Astrocyte (in vitro differentiated cells and primary cell): Measurements from ENCODE around the gene RASGRP3. TPM values are rescaled to one million over a fixed set of nuclear protein-coding genes. Genes with fewer than 3 reads are reported as not detected.

Source experiments
- DNase-seq: peaks from one replicate; pipeline ENCODE4 v3.0.0-alpha.2; 2010; ENCODE audit warnings: low read depth
- FAIRE-seq: peaks from 2 replicates; lab custom pipeline; 2011; peaks lifted over from hg19 to GRCh38; lab: Jason Lieb, UNC
- H2AFZ ChIP-seq: 2 replicates; pipeline ENCODE4 v1.6.0; 2012; ENCODE audit warnings: low read depth, low read length, inconsistent platforms
- H3K27ac ChIP-seq: 2 replicates; pipeline ENCODE4 v1.5.1; 2011; ENCODE audit warnings: low read depth, low read length, inconsistent platforms
- H3K27me3 ChIP-seq: 2 replicates; pipeline ENCODE4 v1.6.0; 2011; ENCODE audit warnings: low read length, inconsistent platforms; ENCODE audit not compliant: insufficient read depth
- H3K36me3 ChIP-seq: 2 replicates; pipeline ENCODE4 v1.5.1; 2011; ENCODE audit warnings: low read length, inconsistent platforms; ENCODE audit not compliant: insufficient read depth
- H3K4me1 ChIP-seq: 2 replicates; pipeline ENCODE4 v1.5.1; 2011; ENCODE audit warnings: low read length, inconsistent platforms; ENCODE audit not compliant: insufficient read depth
- H3K4me2 ChIP-seq: 2 replicates; pipeline ENCODE4 v1.6.0; 2012; ENCODE audit warnings: low read length, inconsistent platforms
- H3K4me3 ChIP-seq: 2 replicates; pipeline ENCODE4 v1.5.1; 2011; ENCODE audit warnings: low read depth, mild to moderate bottlenecking, low read length, inconsistent platforms; ENCODE audit not compliant: insufficient read depth
- H3K79me2 ChIP-seq: 2 replicates; pipeline ENCODE4 v1.6.0; 2012; ENCODE audit warnings: mild to moderate bottlenecking, low read length, inconsistent platforms; ENCODE audit not compliant: insufficient read depth
- H3K9ac ChIP-seq: 2 replicates; pipeline ENCODE4 v1.6.0; 2012; ENCODE audit warnings: mild to moderate bottlenecking, low read length, inconsistent platforms
- H3K9me3 ChIP-seq: 2 replicates; pipeline ENCODE4 v1.5.1; 2012; ENCODE audit warnings: low read depth, mild to moderate bottlenecking, low read length, inconsistent platforms; ENCODE audit not compliant: insufficient read depth
- H4K20me1 ChIP-seq: 2 replicates; pipeline ENCODE4 v1.6.0; 2012; ENCODE audit warnings: low read length, inconsistent platforms; ENCODE audit not compliant: insufficient read depth
- H3K27ac Mint-ChIP-seq: one replicate; pipeline ENCODE4 v1.8.0; 2021; ENCODE audit warnings: mild to moderate bottlenecking, mixed read lengths; ENCODE audit not compliant: unreplicated experiment
- H3K27me3 Mint-ChIP-seq: one replicate; pipeline ENCODE4 v1.8.0; 2021; ENCODE audit warnings: low read depth, mixed read lengths; ENCODE audit not compliant: unreplicated experiment
- H3K36me3 Mint-ChIP-seq: one replicate; pipeline ENCODE4 v1.8.0; 2021; ENCODE audit warnings: low read depth, mixed read lengths; ENCODE audit not compliant: unreplicated experiment
- H3K4me1 Mint-ChIP-seq: one replicate; pipeline ENCODE4 v1.8.0; 2021; ENCODE audit warnings: low read depth, mixed read lengths; ENCODE audit not compliant: unreplicated experiment
- H3K4me3 Mint-ChIP-seq: one replicate; pipeline ENCODE4 v1.8.0; 2021; ENCODE audit warnings: mild to moderate bottlenecking, moderate library complexity, mixed read lengths; ENCODE audit not compliant: unreplicated experiment
- H3K9me3 Mint-ChIP-seq: one replicate; pipeline ENCODE4 v1.8.0; 2021; ENCODE audit warnings: mild to moderate bottlenecking, mixed read lengths; ENCODE audit not compliant: unreplicated experiment
- CTCF ChIP-seq: IDR thresholded peaks from 2 replicates; pipeline ENCODE4 v1.5.1; 2011; ENCODE audit warnings: low read depth, mild to moderate bottlenecking, inconsistent platforms, low read length, moderate library complexity; ENCODE audit not compliant: insufficient read depth
- EZH2 ChIP-seq: IDR thresholded peaks from 2 replicates; pipeline ENCODE4 v1.6.1; 2012; ENCODE audit warnings: mild to moderate bottlenecking, low read length, inconsistent platforms; ENCODE audit not compliant: insufficient read depth
- total RNA-seq: library from RNA; stranded (reverse); gene quantifications from 2 replicates; pipeline ENCODE4 v1.2.1, GENCODE V29; 2021

Gene RASGRP3
- total RNA-seq, 1 donor from 2014 or later, result 2.8 TPM

DNA sequence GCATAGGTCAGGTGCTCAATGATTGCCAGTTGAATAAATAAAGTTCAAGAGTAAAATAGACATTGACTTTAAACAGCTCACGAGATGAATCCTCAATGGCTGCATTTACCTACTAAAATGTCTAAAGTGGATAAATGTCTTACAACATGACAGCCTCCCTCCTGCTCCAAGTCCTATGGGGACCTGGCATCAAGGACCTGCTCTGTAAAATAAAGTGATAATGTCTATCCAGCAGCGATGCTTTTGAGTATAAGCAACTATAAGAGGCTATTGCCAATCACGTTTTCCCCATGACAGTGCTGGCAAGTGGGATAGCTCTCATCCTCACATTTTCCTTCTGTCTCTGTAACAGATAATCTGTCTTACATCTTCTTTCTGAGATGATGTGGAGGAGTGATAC is 37.0 kb downstream of the RASGRP3 start:
- H3K9ac ChIP-seq, result no peak overlapping the region
- Mint-ChIP-seq H3K27ac (no peak overlapping the region), H3K4me3 (no peak overlapping the region)

GRCh38 chr2:33516456-33516995 is 40.1 kb downstream of the RASGRP3 start:
- Mint-ChIP-seq H3K9me3 (peaks cover 1% of the 10 kb centered on the region), H3K27ac (no peak overlapping the region), H3K36me3 (no peaks in the 10 kb centered on the region), H3K4me3 (no peak overlapping the region), H3K27me3 (no peaks in the 10 kb centered on the region), H3K4me1 (no peaks in the 10 kb centered on the region)
- Histone ChIP-seq H3K4me2 (no peak overlapping the region), H3K27ac (no peak overlapping the region), H4K20me1 (no peaks in the 10 kb centered on the region), H3K36me3 (no peaks in the 10 kb centered on the region), H3K79me2 (no peaks in the 10 kb centered on the region), H3K27me3 (no peaks in the 10 kb centered on the region), H3K9ac (no peak overlapping the region), H3K4me3 (no peak overlapping the region), H3K9me3 (no peaks in the 10 kb centered on the region), H3K4me1 (no peaks in the 10 kb centered on the region), H2AFZ (no peak overlapping the region)
- TF ChIP-seq EZH2 (no peak), CTCF (no peak)
- FAIRE-seq, result no peak
- DNase-seq, result no peak

More for the DNA sequence above, 37.0 kb downstream of the RASGRP3 start:
- no peaks in the 10 kb centered on the region for H3K9me3 ChIP-seq
- H3K27me3 ChIP-seq, result no peaks in the 10 kb centered on the region
- peaks cover 3% of the 10 kb centered on the region for H3K9me3 Mint-ChIP-seq
- peaks cover 3% of the 10 kb centered on the region for H3K4me1 Mint-ChIP-seq
- H3K4me2 ChIP-seq, result no peak overlapping the region
- H3K79me2 ChIP-seq, result no peaks in the 10 kb centered on the region
- H3K36me3 Mint-ChIP-seq, result no peaks in the 10 kb centered on the region
- H4K20me1 ChIP-seq, result no peaks in the 10 kb centered on the region
- TF ChIP-seq CTCF, result no peak
- TF ChIP-seq EZH2, result no peak
- no peak for FAIRE-seq
- DNase-seq, result no peak
- no peak overlapping the region for H3K27ac ChIP-seq
- no peak overlapping the region for H3K4me3 ChIP-seq
- H2AFZ ChIP-seq, result no peak overlapping the region
- no peaks in the 10 kb centered on the region for H3K36me3 ChIP-seq
- no peaks in the 10 kb centered on the region for H3K27me3 Mint-ChIP-seq
- no peaks in the 10 kb centered on the region for H3K4me1 ChIP-seq

DNA sequence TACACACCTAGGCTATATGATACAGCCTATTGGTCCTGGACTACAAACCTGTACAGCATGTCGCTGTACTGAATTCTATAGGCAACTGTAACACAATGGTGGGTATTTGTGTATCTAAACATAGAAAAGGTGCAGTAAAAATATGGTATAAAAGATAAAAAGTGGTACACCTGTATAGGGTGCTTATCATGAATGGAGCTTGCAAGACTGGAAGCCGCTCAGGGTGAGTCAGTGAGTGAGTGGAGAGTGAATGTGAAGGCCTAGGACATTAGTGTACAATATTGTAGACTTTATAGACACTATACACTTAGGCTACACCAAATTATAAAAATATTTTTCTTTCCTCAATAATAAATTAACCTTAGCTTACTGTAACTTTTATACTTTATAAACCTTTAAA is 41.8 kb downstream of the RASGRP3 start:
- Mint-ChIP-seq H3K27ac (no peak overlapping the region), H3K27me3 (no peaks in the 10 kb centered on the region), H3K36me3 (no peaks in the 10 kb centered on the region), H3K4me3 (no peak overlapping the region), H3K4me1 (peaks cover 4% of the 10 kb centered on the region), H3K9me3 (no peaks in the 10 kb centered on the region)
- Histone ChIP-seq H3K79me2 (no peaks in the 10 kb centered on the region), H3K4me3 (no peak overlapping the region), H3K27ac (no peak overlapping the region), H3K9ac (no peak overlapping the region), H3K4me1 (no peaks in the 10 kb centered on the region), H4K20me1 (no peaks in the 10 kb centered on the region), H3K9me3 (no peaks in the 10 kb centered on the region), H3K4me2 (no peak overlapping the region), H3K36me3 (no peaks in the 10 kb centered on the region), H3K27me3 (no peaks in the 10 kb centered on the region), H2AFZ (no peak overlapping the region)
- no peak for DNase-seq
- TF ChIP-seq CTCF (no peak), EZH2 (no peak)
- FAIRE-seq, result no peak
